NCI-H774 (cell line): ENCODE results near the gene DUSP16.
"Not testable (repeated sequence)": the region's sequence is repeated elsewhere in the genome, so short reads cannot be mapped to it uniquely, and the experiment has no call there.

Experiments
- DNase-seq: peaks from one replicate; lab custom pipeline; 2025; lab: John Stamatoyannopoulos, UW

The DUSP16 gene

DNA sequence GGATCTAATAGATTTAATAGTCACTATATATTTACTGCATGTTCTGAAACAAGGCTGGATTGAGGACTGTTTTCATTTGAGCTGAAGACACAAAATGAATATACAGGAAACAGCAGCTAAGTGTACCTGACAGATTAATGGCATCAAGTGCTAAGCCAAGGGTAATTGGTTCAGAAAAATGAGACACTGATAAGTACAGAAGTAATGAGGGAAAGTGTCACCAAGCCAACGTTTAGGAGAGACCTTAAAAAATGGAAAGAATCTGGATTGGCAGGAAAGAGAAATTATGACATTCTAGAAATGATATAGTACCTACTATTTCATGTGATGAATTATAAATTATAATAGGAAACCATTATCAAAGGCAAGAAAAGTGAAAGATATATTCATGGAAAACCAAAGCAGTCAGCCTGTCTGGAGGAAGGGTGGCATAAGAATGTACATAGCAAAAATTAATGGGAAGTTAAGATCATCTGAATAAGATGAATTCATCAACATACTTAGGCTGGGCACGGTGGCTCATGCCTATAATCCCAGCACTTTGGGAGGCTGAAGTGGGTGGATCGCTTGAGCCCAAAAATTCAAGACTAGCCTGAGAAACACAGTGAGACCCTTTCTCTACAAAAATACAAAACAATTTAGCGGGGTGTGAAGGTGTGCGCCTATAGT is 21.0 kb upstream of the DUSP16 start:
- DNase-seq, result no peak

DNA sequence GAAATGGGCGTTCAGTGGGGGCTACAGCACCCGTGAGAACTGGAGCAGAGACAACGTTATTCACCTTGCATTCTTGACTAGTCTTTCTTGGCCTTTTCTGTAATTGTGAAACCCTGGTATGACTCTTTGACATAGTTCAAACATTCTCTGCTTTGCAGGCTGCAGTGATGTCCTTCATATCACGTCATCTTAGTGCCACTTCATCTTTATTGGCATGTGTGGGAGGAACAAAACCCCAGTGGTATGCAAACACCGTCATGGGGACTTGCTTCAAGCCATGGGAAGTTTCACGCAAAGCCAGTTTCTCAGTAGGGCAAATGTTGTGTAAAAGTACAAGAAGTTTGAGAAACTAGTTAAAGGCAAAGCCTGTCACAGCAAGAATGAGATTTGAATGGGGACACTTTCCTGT is 20.2 kb upstream of the DUSP16 start:
- DNase-seq, result no peak

DNA sequence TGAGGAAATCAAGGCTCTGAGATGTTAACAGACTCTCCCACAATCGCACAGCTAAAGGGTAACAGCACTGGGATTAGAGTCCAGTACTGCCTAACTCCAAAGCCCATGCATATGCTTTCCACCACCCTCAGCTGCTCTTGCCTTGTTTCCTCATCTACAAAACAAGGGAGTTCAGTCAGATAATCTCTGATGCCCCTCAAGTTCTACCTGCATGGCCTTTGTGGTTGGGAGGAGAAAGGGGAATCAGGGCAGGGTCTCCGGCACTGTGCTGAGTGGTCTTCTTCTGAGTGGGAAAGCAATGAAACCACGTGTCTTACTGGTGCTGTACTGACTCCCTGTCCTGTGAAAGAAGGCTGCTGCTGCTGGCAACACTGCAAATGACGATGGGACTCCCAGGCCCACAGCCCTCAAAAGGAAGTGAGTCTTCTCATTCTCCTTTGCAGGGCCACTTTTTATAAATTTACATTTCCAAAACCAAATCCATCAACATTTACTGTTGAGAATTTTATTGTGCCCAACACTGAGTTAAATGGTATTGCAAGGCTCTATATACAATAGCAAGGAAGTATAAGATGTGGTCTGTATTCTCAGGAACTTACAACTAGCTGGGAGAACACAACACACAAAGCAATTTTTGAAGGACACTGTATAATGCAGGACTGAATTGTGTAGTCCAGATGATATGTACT is 19.7 kb upstream of the DUSP16 start:
- no peak for DNase-seq

- not testable (repeated sequence) for DNase-seq
These were observed 18.1 kb upstream of the DUSP16 start for GRCh38 chr12:12580716-12581115.

GRCh38 chr12:12577786-12578185 is 15.1 kb upstream of the DUSP16 start:
- no peak for DNase-seq

DNA sequence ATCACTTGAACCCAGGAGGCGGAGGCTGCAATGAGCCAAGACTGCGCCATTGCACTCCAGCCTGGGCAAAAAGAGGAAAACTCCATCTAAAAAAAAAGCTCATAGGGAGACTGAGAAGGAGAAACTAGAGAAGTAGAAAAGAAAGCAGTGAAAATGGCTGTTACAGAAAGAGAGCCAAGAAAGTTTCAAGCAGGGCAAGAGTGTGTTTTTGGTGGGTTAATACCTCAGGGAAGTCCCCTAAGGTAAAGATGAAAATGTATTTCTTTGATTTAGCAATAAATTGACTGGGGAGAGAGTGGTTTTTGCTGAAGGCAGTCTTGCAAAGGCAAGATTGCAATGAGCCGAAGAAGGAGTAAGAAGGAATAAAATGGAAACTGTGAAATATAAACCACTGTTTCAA is 10.0 kb upstream of the DUSP16 start:
- no peak for DNase-seq

DNA sequence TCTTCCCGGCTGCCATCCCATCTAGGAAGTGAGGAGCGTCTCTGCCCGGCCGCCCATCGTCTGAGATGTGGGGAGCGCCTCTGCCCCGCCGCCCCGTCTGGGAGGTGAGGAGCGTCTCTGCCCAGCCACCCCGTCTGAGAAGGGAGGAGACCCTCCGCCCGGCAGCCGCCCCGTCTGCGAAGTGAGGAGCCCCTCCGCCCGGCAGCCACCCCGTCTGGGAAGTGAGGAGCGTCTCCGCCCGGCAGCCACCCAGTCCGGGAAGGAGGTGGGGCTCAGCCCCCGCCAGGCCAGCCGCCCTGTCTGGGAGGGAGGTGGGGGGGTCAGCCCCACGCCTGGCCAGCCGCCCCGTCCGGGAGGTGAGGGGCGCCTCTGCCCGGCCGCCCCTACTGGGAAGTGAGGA is 3.3 kb upstream of the DUSP16 start:
- not testable (repeated sequence) for DNase-seq

DNA sequence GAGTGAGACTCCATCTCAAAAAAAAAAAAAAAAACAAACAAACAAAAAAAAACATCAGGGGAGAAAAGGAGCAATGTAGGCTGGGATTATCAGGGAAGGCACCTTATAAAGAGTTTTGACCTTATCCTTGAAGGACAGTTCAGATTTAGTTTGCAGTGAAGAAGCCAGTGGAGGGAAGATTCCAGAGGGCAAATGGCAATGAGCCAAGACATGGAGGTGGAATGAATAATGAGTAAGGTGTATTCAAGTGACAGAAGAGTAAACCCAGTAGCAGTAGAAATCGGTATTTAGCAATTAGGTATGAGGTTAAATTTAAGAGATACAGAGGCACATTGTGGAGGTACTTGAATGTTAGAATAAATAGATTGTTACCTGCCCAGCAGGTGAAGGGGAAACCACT is 2.2 kb upstream of the DUSP16 start:
- DNase-seq, result no peak

DNA sequence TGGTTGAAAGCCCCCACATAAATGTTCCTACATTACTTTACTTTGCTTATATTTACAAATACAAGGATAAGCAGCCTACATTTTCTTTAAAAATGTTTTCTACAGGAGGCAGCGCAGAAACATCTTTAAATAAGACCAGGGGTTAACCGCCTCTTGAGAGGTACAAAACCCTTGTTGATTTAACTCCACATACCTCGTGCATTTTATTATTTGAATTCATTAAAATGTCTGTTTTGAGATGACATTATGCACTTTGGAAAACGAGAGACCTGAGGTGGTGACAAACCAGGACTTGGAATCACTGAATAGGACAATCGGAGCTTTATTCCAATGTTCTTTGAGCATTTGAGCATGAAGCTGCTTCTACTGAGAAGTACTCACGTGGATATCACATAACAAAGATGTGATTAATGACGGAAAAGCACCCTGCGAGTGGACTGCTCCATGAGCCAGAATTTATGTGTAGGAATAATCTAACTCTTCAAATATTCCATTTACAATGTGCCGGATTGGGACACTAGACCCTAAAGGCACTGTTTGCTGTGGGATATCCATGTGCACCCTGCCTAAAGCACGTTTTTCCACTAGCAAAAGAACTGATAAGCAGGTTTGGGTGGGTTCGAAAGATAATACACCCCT is 746 bp upstream of the DUSP16 start:
- DNase-seq, result no peak

GRCh38 chr12:12562016-12562483 is 613 bp downstream of the DUSP16 start:
- DNase-seq, result peak; percentile 32

DNA sequence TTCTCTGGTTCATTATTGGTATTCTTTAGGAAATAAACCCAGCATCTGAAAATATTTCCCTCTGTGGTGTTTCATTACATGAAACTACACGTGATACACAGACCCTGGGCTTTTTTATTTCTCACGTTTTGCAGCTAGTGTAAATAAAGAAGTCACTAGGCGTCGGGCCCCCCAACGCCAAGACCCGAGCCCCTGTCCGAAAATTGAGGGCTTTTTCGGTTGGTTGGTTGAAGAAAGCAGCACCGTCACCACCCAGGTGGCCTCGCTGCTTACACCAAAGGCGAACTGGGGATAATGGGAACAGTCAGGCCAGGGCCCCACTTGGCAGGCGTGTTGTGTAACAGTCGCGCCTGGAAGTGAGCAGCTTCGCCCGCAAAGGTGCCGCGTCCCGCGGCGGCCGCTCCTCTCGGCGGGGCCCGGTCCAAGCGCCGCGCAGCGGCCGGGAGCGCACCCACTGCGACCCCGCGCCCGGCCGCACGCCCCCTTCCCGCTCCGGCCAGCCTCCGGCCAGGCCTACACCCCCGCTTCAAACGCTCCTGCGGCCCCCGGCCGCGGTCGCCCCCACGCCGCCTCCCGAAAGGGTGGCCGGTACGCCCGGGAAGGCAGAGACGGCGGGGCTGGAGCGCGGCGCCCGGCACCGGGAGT is 1.2 kb downstream of the DUSP16 start:
- no peak for DNase-seq

DNA sequence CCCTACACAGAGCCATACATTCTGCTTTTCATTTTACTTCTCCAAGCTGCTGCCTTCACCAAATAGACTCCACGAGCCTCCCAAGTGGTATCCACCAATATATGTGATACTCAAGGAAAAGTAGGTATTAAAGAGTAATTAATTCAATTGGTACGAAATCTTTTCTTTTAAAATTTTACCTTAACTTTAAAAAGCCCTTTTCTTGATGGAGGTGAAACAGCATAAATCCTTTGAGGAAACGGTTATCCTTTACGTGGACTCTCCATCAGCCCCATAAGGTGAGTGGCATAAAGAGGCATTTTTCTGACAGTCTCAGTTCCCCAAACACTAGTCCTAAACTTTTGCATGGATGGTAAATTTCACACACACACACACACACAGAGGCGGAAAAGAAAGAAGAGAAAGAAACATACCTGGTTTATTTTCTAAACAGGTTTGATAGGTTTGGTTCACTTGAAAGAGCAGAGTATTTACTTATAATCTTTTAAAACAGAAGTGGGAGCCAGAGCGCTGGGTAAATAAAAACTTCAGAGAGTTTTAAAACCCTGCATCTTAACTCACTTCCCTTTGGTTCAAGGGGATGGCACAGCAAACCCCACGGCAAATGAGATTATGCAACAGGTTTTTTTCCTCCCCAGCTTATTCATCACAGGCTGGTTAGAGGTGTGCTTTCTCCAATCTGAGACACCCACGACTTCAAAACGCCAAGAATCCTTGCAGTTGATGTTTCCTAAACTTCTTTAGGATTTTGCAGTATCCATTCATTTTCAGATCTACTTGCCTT is 1.9 kb downstream of the DUSP16 start:
- DNase-seq, result peak; percentile 27

GRCh38 chr12:12559719-12560296 is 2.9 kb downstream of the DUSP16 start:
- no peak for DNase-seq

DNA sequence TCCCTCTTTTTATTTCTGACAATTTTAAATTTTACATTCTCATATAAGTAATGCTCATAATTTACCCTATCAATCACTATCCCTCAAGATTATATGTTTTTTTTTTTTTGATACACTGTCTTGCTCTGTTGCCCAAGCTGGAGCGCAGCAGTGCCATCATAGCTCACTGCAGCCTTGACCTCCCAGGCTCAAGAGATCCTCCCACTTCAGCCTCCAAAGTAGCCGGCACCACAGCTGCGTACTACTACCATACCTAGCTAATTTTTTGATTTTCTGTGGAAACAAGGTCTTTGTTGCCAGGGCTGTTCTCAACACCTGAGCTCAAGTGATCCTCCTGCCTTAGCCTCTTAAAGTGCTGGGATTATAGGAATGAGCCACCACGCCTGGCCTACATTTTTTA is 4.4 kb downstream of the DUSP16 start:
- no peak for DNase-seq

DNA sequence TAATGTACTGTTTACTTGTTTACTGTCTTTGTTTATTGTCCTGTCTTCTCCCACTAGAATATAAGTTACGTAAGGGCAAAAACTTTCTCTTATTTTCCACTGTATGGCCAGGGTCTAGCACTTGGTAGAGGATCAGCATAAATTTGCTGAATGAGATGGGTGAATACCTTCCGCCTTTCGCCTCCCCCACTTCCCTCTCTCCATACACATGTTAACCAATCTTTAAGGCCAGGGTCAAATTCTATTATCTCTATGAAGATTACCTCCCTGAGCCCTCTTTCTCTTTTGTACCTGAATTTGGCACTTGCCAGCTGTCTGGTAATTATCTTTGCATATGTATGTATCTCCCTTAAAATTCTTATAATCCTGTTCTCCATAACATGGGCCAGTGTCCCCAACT is 4.9 kb downstream of the DUSP16 start:
- DNase-seq, result no peak

DNA sequence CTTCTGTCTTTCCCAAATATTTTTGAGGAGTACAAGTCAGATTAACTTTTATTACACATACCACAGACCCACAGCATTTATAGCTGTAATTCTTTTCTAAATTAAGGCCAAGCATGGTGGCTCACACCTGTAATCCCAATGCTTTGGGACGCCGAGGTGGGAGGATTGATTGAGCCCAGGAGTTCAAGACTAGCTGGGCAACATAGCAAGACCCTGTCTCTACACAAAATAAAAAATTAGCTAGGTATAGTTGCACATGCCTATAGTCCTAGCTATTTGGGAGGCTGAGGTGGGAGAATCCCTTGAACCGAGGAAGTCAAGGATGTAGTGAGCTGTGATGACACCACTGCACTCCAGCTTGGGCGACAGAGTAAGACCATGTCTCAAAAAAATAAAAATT is 7.0 kb downstream of the DUSP16 start:
- DNase-seq, result no peak

- DNase-seq, result no peak
These were observed 9.4 kb downstream of the DUSP16 start for GRCh38 chr12:12553208-12553785.

GRCh38 chr12:12551115-12551514 is 11.5 kb downstream of the DUSP16 start:
- DNase-seq, result no peak

- no peak for DNase-seq
These were observed 12.4 kb downstream of the DUSP16 start for GRCh38 chr12:12550277-12550676.

- DNase-seq, result no peak
These were observed 13.2 kb downstream of the DUSP16 start for GRCh38 chr12:12549426-12549825.

GRCh38 chr12:12548713-12549112 is 13.9 kb downstream of the DUSP16 start:
- no peak for DNase-seq
